Kidney tubule cell (primary cell): ENCODE data around the gene PTPN7.

Experiments
- DNase-seq: peaks from one replicate; pipeline ENCODE4 v3.0.0-alpha.2; 2018; ENCODE audit warnings: low spot score

Gene PTPN7

GRCh38 chr1:202106340-202107254 lies 53.8 kb downstream of the PTPN7 start:
- peak; percentile 89 for DNase-seq

- peak; percentile 97 for DNase-seq
These were observed 54.6 kb downstream of the PTPN7 start for GRCh38 chr1:202105571-202106339.

DNA sequence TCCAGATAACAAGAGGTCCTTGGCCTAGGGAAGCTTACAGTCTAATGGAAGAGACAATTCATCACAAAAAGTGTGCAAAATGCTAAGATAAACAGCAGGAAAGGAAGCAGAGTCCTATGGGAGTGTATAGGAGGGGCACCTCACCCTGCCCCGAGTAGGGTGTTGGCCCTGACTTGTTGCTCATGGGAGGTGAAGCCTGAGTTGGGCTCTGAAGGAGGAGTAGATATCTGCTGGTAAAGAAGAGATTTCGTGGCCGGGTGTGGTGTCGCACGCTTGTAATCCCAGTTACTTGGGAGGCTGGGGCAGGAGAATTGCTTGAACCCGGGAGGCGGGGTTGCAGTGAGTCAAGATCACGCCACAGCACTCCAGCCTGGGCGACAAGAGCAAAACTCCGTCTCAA lies 56.3 kb downstream of the PTPN7 start:
- no peak for DNase-seq

DNA sequence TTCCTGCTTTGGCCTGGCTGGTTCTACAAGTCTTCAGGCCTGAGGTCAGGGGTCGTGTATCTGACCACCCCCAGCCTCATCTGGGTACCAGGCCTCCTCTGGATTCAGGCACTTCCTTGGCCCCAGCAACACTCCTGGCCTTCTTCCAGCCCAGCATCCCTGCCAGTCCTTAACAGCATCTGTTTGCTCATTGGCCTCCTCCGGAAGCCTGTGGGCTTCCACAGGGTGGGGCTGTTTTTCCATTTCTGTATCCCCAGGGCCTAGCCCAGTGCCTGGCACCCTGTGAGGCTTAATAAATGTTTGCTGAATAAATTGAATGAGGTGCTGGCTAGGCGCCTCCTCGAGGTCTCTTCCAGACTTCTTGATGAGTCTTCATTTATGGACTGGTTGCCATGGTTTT lies 59.2 kb downstream of the PTPN7 start:
- no peak for DNase-seq
